ENCODE results near the gene CAPN13. TPM values are rescaled to one million over a fixed set of nuclear protein-coding genes. Genes with fewer than 3 reads are reported as not detected.

Gene CAPN13
- total and polyA plus RNA-seq, 2 experiments from 2014 or later: 0.50 to 0.94 TPM

- H3K9me2 ChIP-seq (ENCODE audit: insufficient read depth): no peaks in the 10 kb centered on the region
- no peak overlapping the region for H2AFZ ChIP-seq
- H3K27ac ChIP-seq (ENCODE audit: low read depth): no peak overlapping the region
- no peaks in the 10 kb centered on the region; the same call in 2 of the 3 replicates for H3K4me1 Mint-ChIP-seq
- H3K27ac Mint-ChIP-seq: no peak overlapping the region
- H3K27me3 Mint-ChIP-seq (ENCODE audit: insufficient read depth, low read depth, poor library complexity): peaks cover 8% of the 10 kb centered on the region
- H3K27me3 ChIP-seq (ENCODE audit: insufficient read depth): no peaks in the 10 kb centered on the region
- peaks cover 7% of the 10 kb centered on the region; the same call in 1 of the 2 replicates for H3K36me3 ChIP-seq (ENCODE audit: insufficient read depth)
- no peaks in the 10 kb centered on the region for H3F3A ChIP-seq (replicated peaks; ENCODE audit: low read depth)
- ATAC-seq (no peak), DNase-seq (ENCODE audit: low spot score) (no peak)
- peaks cover 39% of the 10 kb centered on the region for H3K9me3 Mint-ChIP-seq
- no peak for TF ChIP-seq NANOG (IDR thresholded peaks at IDR 0.05; ENCODE audit: borderline replicate concordance)
- TF ChIP-seq ZNF114 (CRISPR knock-in tag; IDR thresholded peaks at IDR 0.05): no peak
- TF ChIP-seq STAT1 (IDR thresholded peaks at IDR 0.05; ENCODE audit: unreplicated experiment): no peak
- TF ChIP-seq ZNF331 (CRISPR knock-in tag; IDR thresholded peaks at IDR 0.05; ENCODE audit: low read depth): no peak
- no peak for TF ChIP-seq ZNF462 (CRISPR knock-in tag; IDR thresholded peaks at IDR 0.05)
- no peak for TF ChIP-seq JUNB (IDR thresholded peaks at IDR 0.05; ENCODE audit: unreplicated experiment)
- TF ChIP-seq POLR2AphosphoS5 (IDR thresholded peaks at IDR 0.05; ENCODE audit: low read depth): no peak
- TF ChIP-seq CTCF (conservative IDR thresholded peaks at IDR 0.05; ENCODE audit: low read depth in 2 of 2): no peak
- H3K36me3 Mint-ChIP-seq (ENCODE audit: low read depth): peaks cover 14% of the 10 kb centered on the region
- H3K4me2 ChIP-seq: no peak overlapping the region
- no peaks in the 10 kb centered on the region for H3K4me1 ChIP-seq (ENCODE audit: insufficient read depth)
- H4K20me1 ChIP-seq (replicated peaks; ENCODE audit: insufficient read depth): no peaks in the 10 kb centered on the region
- H3K4me3 Mint-ChIP-seq: no peak overlapping the region; the same call in 2 of the 3 replicates
- H3K79me2 ChIP-seq (replicated peaks; ENCODE audit: insufficient read depth): no peaks in the 10 kb centered on the region
- no peak overlapping the region for H3K4me3 ChIP-seq
Measured at GRCh38 chr2:30695749-30696148, 111.5 kb downstream of the CAPN13 start.
